Measurements from ENCODE around the gene C6.

The C6 gene

DNA sequence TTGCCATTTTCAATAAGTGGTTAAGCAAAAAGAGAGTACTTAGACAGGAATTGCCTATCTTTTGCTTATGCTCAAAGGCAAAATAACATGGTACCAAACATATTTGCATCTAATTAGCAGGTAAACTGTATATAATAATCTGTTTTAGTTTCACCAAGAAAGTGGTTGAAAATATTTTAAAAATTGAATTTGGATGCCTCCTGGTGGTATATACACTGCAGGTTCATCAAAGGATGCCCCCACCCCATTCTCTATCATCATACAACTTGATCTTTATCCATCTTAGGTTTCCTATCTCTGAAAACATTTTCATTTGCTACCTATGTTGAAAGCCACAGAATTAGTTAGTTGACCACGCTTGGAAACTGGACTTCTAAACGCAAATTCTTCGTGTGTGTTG, 95.2 kb downstream of the C6 start:
- DNase-seq: no peak

DNA sequence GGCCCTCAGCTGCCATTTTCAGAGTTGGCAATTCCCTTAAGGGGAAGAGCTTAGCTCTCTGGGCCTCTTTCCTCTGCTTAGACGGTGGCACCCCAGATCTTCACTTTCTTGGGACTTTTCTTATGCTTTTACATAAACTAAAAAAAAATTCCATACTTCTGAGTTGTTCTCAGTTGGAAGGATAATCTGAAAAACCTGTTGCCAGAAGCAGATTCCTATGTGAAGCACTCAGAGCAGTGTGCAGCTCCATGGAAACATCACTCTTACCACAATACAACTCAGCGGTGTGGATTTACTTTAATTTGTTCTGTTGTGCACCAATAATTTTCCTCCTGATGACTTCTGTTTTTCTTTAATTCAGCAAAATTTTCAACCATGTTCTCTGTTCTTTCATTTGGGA, 98.1 kb downstream of the C6 start:
- no peak for DNase-seq

DNA sequence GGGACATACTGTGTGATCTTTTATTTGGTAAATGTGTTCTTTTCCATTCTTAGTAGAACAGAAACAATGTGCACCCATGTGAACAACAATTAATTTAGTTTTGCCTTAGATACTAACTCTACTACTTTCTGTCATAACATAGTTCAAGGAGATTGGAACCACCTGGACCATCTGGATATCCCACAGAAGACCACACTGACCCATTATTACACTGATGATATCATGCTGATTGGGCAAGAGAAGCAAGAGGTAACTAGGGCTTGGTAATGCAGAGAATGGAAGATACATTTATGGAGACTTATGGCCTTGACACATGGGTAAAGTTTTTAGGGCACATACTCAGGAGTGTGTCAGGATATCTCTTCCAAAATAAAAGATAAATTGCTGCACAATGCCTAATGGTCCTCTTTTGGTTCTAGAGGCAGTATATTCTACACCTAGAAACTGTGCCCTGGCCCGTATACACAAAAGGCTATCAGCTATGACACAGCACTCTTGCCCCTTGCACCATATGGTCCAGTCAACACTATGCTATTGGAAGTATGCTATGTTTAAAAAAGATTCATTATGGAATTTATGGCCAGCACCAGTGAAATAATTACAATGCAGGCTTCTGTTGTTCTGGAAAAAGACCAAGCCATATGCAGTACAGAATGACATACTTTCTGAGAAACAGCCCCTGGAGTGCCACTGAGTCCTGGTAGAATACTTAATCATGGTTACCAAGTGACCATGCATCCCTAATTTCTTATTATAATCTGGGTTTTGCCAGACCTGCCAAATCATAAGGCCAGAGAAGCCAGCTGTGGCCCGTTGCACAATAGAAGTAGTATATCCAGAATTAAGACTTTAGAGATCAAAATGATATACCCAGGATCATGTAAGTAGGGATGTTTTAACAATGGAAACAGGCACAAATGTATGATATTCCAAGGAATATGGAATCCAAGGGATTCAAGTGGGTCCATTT, 100.6 kb downstream of the C6 start:
- no peak for DNase-seq

DNA sequence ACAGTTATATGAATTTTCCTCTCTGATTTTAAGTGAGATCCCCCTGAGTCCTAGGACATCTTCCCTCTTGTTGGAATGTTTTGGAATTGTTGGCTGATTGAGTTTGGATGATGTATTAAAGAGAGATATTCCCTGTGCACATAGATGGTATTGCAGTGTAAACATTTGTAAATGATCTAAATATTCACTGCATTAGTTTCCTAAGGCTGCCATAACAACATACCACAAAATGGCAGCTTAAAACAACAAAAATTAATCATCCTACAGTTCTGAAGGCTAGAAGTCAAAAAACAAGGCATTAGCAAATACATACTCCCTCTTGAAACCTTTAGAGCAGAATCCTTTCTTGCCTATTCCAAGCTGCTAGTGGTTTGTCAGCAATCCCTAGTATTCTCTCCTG, 104.1 kb downstream of the C6 start:
- no peak for DNase-seq

DNA sequence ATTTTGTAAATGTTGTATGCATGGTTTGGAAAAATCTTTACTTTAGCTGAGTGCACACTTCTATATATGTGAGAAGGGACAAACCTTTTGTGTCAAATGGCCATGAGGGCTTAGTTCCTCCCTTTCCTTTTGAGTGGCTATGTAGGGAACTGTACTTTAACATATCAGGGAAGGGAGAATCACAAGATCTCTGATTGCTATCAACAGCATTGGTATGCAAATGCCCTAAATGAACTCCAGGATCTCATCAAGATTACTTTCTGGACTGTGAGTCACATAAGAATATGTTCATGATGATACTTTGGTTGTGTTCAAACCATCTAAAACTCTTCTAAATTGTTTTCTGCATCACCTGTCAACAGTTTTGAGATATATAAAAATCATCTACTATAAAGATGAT, 111.0 kb downstream of the C6 start:
- DNase-seq: no peak

DNA sequence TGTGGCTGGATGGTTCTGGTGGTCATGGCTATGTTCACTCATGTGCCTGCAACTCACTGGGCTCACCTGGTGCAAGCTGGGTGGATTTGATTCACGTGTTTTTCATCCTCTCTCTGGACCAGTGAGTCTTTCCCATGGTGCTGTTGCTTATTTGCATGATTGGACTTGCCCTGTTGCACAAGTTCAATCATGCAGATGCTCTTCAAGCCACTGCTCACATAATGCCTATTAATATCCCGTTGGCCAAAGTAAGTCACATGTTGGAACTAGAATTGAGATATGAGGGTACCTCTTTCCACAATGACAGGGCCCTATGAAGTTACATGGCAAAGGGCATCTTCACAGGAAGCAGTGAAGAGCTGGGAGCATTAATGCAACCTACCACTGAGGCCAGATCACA, 115.7 kb downstream of the C6 start:
- DNase-seq: no peak

DNA sequence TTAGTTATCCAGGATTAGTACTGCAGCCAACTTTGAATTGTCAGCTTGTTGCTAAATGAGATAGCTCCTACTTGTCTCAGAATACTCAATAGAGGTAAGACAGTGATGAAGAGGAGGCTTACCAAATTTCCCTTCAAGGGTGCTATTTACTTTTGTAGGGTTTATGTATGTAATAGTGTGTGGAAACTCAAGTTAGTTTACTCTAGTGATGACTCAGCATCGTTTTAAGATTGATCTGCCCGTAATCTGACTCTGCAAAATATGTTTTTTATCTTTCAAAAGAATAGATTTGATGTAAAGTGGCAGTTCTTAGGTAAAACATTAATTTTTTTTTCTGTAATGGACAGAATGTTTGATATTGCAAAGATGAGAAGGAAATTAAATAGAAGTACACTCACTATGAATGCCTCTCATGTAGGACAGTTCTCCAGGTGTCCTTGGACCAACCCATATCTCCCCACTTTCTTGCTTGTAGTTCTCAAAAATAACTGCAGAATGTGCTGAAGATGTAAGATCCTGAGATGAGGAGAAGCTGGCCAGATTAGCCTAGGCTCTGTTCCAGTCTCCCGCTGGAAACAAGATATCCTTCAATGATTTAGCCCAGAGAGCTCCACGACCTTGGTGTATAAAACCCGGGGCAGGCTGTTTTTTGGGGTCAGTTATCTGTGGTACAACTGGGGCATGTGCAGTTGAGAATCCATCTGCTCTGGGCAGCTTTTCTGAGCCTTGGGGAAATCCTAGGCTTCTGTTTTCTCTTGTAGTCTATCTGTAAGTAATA, 117.8 kb downstream of the C6 start:
- DNase-seq: no peak

DNA sequence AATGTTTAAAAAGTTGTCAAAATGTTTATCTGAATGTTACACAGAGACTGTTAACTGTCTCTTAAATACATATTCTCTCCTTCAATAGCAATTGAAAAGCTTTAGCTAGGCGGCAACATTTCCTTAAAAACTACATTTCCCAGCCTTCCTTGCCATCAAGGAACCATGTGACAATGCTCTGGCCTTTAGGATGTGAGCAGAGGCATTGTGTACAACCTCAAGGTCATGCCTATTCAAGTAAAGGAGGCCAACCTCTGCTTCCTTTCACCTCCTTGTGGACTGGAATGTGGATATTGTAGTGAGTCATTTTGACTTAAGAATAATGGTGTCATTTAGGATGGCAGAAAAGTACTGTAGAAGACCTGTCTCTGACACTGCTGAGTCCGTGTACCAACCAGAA, 118.5 kb downstream of the C6 start:
- no peak for DNase-seq

DNA sequence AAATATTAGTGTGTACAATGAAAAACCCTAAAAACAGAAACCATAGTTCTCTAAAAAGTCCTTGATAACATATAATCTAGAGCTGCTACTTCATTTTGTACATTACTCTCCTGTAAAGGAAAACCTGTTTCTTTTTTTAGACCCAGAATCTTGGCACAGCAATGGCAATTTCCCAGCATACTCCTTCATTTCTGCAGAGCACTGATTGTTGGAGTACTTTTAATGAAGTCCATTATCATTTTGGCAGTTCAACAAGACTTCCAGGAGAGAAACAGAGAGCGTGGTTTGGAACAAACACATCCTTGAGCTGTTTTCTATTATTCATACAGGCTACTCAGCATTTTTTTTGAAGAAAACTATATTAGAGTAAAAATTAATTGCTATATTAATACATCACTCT, 119.5 kb downstream of the C6 start:
- DNase-seq: no peak

All from midbrain (tissue), 1 donor.